ENCODE results near the gene MOK. TPM values are rescaled to one million over a fixed set of nuclear protein-coding genes. Genes with fewer than 3 reads are reported as not detected.
A peak's percentile ranks its signal among the peaks of the same experiment; 100 is the strongest.

Gene MOK
- total RNA-seq, 1 experiment from 2014 or later: 2.0 TPM

DNA sequence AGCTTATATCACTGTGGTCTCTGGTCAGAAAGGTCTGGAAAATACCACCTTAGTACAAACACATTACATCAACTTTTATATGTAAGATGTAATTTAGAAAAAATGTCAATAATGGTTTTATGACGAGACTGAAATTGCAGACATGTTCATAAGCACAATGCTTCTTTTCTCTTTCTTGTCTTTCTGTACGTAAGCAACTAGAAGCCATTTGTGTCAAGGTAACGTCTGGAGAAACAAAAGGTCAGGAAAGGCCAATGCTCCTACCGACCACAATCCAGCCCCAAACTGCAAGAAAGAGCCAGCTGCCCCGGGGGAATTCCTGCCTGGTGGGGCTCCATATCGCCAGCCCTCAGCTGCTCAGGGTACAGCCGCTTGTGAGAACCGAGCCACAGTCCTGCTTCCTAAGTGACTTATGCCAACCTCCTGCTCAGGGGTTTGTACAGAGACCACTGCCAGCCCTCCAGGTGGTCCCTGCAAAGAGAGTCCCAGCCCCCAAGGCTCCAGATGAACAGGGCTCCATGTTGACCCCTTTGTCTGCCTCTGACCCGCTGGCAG is 20.9 kb upstream of the MOK start:
- Mint-ChIP-seq H3K4me3 (no peak overlapping the region), H3K27ac (0 out of 2 replicates have a peak overlapping the region, but pooled peaks have one; percentile 41), H3K4me1 (0 out of 2 replicates have a peak, but pooled peaks cover 2% of the 10 kb centered on the region), H3K27me3 (ENCODE audit: low read depth) (no peaks in the 10 kb centered on the region; the same call in 1 of the 2 replicates), H3K36me3 (no peaks in the 10 kb centered on the region), H3K9me3 (no peaks in the 10 kb centered on the region)
- TF ChIP-seq, protein P1, sequence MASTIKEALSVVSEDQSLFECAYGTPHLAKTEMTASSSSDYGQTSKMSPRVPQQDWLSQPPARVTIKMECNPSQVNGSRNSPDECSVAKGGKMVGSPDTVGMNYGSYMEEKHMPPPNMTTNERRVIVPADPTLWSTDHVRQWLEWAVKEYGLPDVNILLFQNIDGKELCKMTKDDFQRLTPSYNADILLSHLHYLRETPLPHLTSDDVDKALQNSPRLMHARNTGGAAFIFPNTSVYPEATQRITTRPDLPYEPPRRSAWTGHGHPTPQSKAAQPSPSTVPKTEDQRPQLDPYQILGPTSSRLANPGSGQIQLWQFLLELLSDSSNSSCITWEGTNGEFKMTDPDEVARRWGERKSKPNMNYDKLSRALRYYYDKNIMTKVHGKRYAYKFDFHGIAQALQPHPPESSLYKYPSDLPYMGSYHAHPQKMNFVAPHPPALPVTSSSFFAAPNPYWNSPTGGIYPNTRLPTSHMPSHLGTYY (CRISPR knock-in tag; IDR thresholded peaks at IDR 0.05): no peak
- TF ChIP-seq, protein P2, sequence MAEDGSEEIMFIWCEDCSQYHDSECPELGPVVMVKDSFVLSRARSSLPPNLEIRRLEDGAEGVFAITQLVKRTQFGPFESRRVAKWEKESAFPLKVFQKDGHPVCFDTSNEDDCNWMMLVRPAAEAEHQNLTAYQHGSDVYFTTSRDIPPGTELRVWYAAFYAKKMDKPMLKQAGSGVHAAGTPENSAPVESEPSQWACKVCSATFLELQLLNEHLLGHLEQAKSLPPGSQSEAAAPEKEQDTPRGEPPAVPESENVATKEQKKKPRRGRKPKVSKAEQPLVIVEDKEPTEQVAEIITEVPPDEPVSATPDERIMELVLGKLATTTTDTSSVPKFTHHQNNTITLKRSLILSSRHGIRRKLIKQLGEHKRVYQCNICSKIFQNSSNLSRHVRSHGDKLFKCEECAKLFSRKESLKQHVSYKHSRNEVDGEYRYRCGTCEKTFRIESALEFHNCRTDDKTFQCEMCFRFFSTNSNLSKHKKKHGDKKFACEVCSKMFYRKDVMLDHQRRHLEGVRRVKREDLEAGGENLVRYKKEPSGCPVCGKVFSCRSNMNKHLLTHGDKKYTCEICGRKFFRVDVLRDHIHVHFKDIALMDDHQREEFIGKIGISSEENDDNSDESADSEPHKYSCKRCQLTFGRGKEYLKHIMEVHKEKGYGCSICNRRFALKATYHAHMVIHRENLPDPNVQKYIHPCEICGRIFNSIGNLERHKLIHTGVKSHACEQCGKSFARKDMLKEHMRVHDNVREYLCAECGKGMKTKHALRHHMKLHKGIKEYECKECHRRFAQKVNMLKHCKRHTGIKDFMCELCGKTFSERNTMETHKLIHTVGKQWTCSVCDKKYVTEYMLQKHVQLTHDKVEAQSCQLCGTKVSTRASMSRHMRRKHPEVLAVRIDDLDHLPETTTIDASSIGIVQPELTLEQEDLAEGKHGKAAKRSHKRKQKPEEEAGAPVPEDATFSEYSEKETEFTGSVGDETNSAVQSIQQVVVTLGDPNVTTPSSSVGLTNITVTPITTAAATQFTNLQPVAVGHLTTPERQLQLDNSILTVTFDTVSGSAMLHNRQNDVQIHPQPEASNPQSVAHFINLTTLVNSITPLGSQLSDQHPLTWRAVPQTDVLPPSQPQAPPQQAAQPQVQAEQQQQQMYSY (CRISPR knock-in tag; IDR thresholded peaks at IDR 0.05): no peak
- TF ChIP-seq CBFB (CRISPR knock-in tag; IDR thresholded peaks at IDR 0.05; ENCODE audit: low read depth) (no peak), FOXJ3 (CRISPR knock-in tag; IDR thresholded peaks at IDR 0.05; ENCODE audit: borderline replicate concordance) (no peak), SMAD4 (CRISPR knock-in tag; IDR thresholded peaks at IDR 0.05) (no peak), ZNF423 (CRISPR knock-in tag; IDR thresholded peaks at IDR 0.05) (no peak), GRHL2 (CRISPR knock-in tag; IDR thresholded peaks at IDR 0.05; ENCODE audit: insufficient replicate concordance, severe bottlenecking) (no peak)
- TF ChIP-seq, protein P3, sequence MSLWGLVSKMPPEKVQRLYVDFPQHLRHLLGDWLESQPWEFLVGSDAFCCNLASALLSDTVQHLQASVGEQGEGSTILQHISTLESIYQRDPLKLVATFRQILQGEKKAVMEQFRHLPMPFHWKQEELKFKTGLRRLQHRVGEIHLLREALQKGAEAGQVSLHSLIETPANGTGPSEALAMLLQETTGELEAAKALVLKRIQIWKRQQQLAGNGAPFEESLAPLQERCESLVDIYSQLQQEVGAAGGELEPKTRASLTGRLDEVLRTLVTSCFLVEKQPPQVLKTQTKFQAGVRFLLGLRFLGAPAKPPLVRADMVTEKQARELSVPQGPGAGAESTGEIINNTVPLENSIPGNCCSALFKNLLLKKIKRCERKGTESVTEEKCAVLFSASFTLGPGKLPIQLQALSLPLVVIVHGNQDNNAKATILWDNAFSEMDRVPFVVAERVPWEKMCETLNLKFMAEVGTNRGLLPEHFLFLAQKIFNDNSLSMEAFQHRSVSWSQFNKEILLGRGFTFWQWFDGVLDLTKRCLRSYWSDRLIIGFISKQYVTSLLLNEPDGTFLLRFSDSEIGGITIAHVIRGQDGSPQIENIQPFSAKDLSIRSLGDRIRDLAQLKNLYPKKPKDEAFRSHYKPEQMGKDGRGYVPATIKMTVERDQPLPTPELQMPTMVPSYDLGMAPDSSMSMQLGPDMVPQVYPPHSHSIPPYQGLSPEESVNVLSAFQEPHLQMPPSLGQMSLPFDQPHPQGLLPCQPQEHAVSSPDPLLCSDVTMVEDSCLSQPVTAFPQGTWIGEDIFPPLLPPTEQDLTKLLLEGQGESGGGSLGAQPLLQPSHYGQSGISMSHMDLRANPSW (CRISPR knock-in tag; conservative IDR thresholded peaks at IDR 0.05; ENCODE audit: low read depth): no peak
- TF ChIP-seq, protein P4, sequence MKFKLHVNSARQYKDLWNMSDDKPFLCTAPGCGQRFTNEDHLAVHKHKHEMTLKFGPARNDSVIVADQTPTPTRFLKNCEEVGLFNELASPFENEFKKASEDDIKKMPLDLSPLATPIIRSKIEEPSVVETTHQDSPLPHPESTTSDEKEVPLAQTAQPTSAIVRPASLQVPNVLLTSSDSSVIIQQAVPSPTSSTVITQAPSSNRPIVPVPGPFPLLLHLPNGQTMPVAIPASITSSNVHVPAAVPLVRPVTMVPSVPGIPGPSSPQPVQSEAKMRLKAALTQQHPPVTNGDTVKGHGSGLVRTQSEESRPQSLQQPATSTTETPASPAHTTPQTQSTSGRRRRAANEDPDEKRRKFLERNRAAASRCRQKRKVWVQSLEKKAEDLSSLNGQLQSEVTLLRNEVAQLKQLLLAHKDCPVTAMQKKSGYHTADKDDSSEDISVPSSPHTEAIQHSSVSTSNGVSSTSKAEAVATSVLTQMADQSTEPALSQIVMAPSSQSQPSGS (CRISPR knock-in tag; IDR thresholded peaks at IDR 0.05; ENCODE audit: borderline replicate concordance, low read depth): no peak
- TF ChIP-seq, protein P5, sequence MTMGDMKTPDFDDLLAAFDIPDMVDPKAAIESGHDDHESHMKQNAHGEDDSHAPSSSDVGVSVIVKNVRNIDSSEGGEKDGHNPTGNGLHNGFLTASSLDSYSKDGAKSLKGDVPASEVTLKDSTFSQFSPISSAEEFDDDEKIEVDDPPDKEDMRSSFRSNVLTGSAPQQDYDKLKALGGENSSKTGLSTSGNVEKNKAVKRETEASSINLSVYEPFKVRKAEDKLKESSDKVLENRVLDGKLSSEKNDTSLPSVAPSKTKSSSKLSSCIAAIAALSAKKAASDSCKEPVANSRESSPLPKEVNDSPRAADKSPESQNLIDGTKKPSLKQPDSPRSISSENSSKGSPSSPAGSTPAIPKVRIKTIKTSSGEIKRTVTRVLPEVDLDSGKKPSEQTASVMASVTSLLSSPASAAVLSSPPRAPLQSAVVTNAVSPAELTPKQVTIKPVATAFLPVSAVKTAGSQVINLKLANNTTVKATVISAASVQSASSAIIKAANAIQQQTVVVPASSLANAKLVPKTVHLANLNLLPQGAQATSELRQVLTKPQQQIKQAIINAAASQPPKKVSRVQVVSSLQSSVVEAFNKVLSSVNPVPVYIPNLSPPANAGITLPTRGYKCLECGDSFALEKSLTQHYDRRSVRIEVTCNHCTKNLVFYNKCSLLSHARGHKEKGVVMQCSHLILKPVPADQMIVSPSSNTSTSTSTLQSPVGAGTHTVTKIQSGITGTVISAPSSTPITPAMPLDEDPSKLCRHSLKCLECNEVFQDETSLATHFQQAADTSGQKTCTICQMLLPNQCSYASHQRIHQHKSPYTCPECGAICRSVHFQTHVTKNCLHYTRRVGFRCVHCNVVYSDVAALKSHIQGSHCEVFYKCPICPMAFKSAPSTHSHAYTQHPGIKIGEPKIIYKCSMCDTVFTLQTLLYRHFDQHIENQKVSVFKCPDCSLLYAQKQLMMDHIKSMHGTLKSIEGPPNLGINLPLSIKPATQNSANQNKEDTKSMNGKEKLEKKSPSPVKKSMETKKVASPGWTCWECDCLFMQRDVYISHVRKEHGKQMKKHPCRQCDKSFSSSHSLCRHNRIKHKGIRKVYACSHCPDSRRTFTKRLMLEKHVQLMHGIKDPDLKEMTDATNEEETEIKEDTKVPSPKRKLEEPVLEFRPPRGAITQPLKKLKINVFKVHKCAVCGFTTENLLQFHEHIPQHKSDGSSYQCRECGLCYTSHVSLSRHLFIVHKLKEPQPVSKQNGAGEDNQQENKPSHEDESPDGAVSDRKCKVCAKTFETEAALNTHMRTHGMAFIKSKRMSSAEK (CRISPR knock-in tag; IDR thresholded peaks at IDR 0.05; ENCODE audit: borderline replicate concordance): no peak
- ChIA-PET CTCF (no interaction called here), POLR2A (no interaction called here)
- ATAC-seq: no peak
- no peak for DNase-seq (ENCODE audit: low spot score)

DNA sequence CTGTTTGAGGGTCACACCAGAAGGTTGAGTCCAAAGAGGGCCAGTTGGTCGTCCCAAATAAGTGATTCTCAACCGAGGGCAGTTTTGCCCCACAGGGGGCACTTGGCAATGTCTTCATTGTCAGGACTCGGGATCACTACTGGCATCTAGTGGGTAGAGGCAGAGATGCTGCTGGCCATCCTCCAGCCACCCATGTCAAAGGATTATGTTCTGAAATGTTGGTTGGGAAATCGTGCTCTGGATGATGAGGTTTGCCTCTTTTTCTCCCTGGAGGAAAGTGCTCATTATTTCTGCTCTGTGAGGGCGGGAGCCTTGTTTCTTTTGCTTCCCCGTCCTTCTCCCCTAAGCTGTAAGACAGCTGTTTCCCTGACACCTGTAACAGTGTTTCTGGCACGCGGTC is 18.1 kb upstream of the MOK start:
- CTCF ChIA-PET: no interaction called here
- no peaks in the 10 kb centered on the region for H3K27me3 Mint-ChIP-seq (ENCODE audit: low read depth)
- H3K27ac Mint-ChIP-seq: no peak overlapping the region

More for the DNA sequence above, 18.1 kb upstream of the MOK start:
- no peak overlapping the region for H3K4me3 Mint-ChIP-seq
- no peak for TF ChIP-seq NR2C2 (CRISPR knock-in tag; IDR thresholded peaks at IDR 0.05)
- TF ChIP-seq, protein P3 (CRISPR knock-in tag; conservative IDR thresholded peaks at IDR 0.05; ENCODE audit: low read depth): no peak
- no peak for TF ChIP-seq MXD4 (CRISPR knock-in tag; IDR thresholded peaks at IDR 0.05; ENCODE audit: borderline replicate concordance)
- H3K9me3 Mint-ChIP-seq: no peaks in the 10 kb centered on the region
- ATAC-seq (peak; percentile 53), DNase-seq (ENCODE audit: low spot score) (peak; percentile 52)
- H3K36me3 Mint-ChIP-seq: no peaks in the 10 kb centered on the region
- peaks cover 21% of the 10 kb centered on the region for H3K4me1 Mint-ChIP-seq
- POLR2A ChIA-PET: no interaction called here

Measured in WTC11 (cell line).